ENCODE data around the gene DENND10. TPM values are rescaled to one million over a fixed set of nuclear protein-coding genes. Genes with fewer than 3 reads are reported as not detected.

DENND10 gene
- total RNA-seq, 4 donors from 2014 or later, result 25.7 to 59.5 (median 43.7) TPM

GRCh38 chr10:119073584-119073983 is 30.3 kb upstream of the DENND10 start:
- intact Hi-C loops (cut with DNase I; ENCODE audit: low total_unique reads), result loop anchor here (2.0 kb wide), 1 partner anchor 43 kb away; no protein-coding TSS in a partner anchor
- H3K27ac ChIP-seq, result peak overlapping the region; percentile 63 to 81 (median 68)
- in situ Hi-C loops (cut with MboI; ENCODE audit: low sequenced_read_pairs in 4 of 4), result no loop called here
- no peak for TF ChIP-seq CTCF (IDR thresholded peaks at IDR 0.05 in 4 of 5, conservative IDR thresholded peaks at IDR 0.05 in 1 of 5)
- TF ChIP-seq POLR2A (IDR thresholded peaks at IDR 0.05), result no peak
- H3K4me1 ChIP-seq, result peaks cover 32 to 42% of the 10 kb centered on the region in 2 donors
- no peaks in the 10 kb centered on the region for H3K27me3 ChIP-seq
- H3K4me3 ChIP-seq, result peak overlapping the region in 2 of 4 donors; percentile 26 to 34
- H3K9me3 ChIP-seq, result no peaks in the 10 kb centered on the region
- ATAC-seq, result peak; percentile 79 to 83
- peaks cover 0 to 40% of the 10 kb centered on the region in 2 donors for H3K36me3 ChIP-seq
- DNase-seq, result no peak

- Histone ChIP-seq H3K4me1 (peaks cover 36 to 42% of the 10 kb centered on the region in 2 donors), H3K27me3 (no peaks in the 10 kb centered on the region), H3K9me3 (no peaks in the 10 kb centered on the region), H3K27ac (peak overlapping the region; percentile 95 to 99 (median 97)), H3K4me3 (peak overlapping the region; percentile 77 to 94 (median 92)), H3K36me3 (no peaks in the 10 kb centered on the region)
- in situ Hi-C loops (cut with MboI; ENCODE audit: low sequenced_read_pairs in 4 of 4) (no loop called here), intact Hi-C loops (cut with DNase I; ENCODE audit: low total_unique reads) (loop anchor here (1.0 kb wide), 1 partner anchor 86 kb away; no protein-coding TSS in a partner anchor)
- ATAC-seq, result no peak
- no peak for TF ChIP-seq CTCF (IDR thresholded peaks at IDR 0.05 in 4 of 5, conservative IDR thresholded peaks at IDR 0.05 in 1 of 5)
- TF ChIP-seq POLR2A (IDR thresholded peaks at IDR 0.05), result no peak
- no peak for DNase-seq
These were observed 25.3 kb upstream of the DENND10 start for GRCh38 chr10:119078422-119079179.

GRCh38 chr10:119079599-119080520 is 24.1 kb upstream of the DENND10 start:
- Histone ChIP-seq H3K27ac (peak overlapping the region; percentile 95 to 99 (median 97)), H3K27me3 (no peaks in the 10 kb centered on the region), H3K4me1 (peaks cover 30 to 32% of the 10 kb centered on the region in 2 donors), H3K36me3 (no peaks in the 10 kb centered on the region), H3K4me3 (peak overlapping the region; percentile 77 to 94 (median 92)), H3K9me3 (no peaks in the 10 kb centered on the region)
- TF ChIP-seq POLR2A (IDR thresholded peaks at IDR 0.05) (no peak), CTCF (IDR thresholded peaks at IDR 0.05 in 4 of 5, conservative IDR thresholded peaks at IDR 0.05 in 1 of 5) (no peak)
- in situ Hi-C loops (cut with MboI; ENCODE audit: low sequenced_read_pairs in 4 of 4), result no loop called here
- DNase-seq (peak; percentile 63 to 64), ATAC-seq (peak; percentile 61 to 69)
- intact Hi-C loops (cut with DNase I; ENCODE audit: low total_unique reads), result loop anchor here (1.0 to 5.0 kb wide), 4 partner anchors 51 to 323 kb away; partner anchors contain the start of gene NANOS1

GRCh38 chr10:119080521-119081259 is 23.2 kb upstream of the DENND10 start, which contains the start of gene EIF3A:
Gene EIF3A (minus strand): TSS chr10:119080817. CDS start chr10:119080676, 141 bp downstream.
- ATAC-seq (peak; percentile 87 to 90), DNase-seq (peak; percentile 81 to 92)
- Histone ChIP-seq H3K27me3 (no peaks in the 10 kb centered on the region), H3K9me3 (no peaks in the 10 kb centered on the region), H3K36me3 (no peaks in the 10 kb centered on the region), H3K27ac (peak within 1 kb of the TSS; percentile 95 to 99 (median 97)), H3K4me1 (peaks cover 30 to 32% of the 10 kb centered on the region in 2 donors), H3K4me3 (peak within 1 kb of the TSS; percentile 77 to 94 (median 92))
- TF ChIP-seq CTCF (IDR thresholded peaks at IDR 0.05 in 4 of 5, conservative IDR thresholded peaks at IDR 0.05 in 1 of 5) (peak in 1 of 5 experiments; percentile 9), POLR2A (IDR thresholded peaks at IDR 0.05) (peak; percentile 96 to 97)
- in situ Hi-C loops (cut with MboI; ENCODE audit: low sequenced_read_pairs in 4 of 4) (no loop called here), intact Hi-C loops (cut with DNase I; ENCODE audit: low total_unique reads) (loop anchor here (1.0 to 5.0 kb wide), 4 partner anchors 23 to 323 kb away; partner anchors contain the start of gene NANOS1)

All from gastrocnemius medialis (tissue), 4 donors.